HG03520 (cell line): ENCODE results near the gene TXNL1.
"Not testable (repeated sequence)": the region's sequence is repeated elsewhere in the genome, so short reads cannot be mapped to it uniquely, and the experiment has no call there.

ENCODE experiments used
- ATAC-seq: cut with Tn5 transposase; IDR thresholded peaks from one replicate; pipeline ENCODE4 v1.9.1; 2021; ENCODE audit warnings: mild to moderate bottlenecking, moderate library complexity; ENCODE audit not compliant: unreplicated experiment

TXNL1 gene

GRCh38 chr18:56572267-56572666 is 66.1 kb downstream of the TXNL1 start:
- not testable (repeated sequence) for ATAC-seq

DNA sequence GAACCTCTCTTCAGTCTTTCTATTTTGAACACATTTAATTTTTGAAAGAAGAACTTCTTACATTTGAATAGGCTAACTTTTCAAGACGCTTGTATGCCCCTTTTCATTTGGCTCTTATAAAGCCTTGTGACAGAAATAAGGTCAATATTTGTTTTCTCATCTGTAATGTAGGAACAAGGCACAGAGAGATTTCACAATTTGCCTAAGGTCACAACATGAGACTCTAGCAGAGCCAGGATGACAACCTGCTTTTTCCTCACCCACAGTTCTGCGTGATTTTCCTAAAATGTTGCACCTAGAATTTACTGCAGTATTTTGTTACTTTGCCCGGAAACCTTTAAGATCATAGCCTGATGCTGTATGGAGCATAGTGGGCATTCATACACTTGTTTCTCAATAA is 67.4 kb downstream of the TXNL1 start:
- no peak for ATAC-seq

- no peak for ATAC-seq
These were observed 69.0 kb downstream of the TXNL1 start for GRCh38 chr18:56569416-56569815.

DNA sequence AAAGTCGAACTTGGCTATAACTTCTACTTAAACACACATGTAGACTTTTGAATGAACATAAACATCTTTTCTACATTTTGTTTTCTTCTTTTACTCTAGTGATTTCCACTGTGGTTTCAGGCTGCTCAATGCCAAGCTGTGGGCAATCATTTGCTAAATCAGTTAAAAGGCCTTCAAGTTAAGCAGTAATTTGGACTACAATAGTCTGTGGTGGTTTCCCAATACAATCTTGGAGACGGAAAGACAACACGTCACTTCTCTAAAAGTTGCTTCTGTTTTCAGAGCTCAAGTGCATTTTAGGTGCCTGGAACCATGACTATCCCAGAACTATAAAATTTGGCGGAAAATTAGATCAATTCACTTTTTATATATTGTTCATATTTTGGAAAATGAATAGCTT is 69.4 kb downstream of the TXNL1 start:
- no peak for ATAC-seq

DNA sequence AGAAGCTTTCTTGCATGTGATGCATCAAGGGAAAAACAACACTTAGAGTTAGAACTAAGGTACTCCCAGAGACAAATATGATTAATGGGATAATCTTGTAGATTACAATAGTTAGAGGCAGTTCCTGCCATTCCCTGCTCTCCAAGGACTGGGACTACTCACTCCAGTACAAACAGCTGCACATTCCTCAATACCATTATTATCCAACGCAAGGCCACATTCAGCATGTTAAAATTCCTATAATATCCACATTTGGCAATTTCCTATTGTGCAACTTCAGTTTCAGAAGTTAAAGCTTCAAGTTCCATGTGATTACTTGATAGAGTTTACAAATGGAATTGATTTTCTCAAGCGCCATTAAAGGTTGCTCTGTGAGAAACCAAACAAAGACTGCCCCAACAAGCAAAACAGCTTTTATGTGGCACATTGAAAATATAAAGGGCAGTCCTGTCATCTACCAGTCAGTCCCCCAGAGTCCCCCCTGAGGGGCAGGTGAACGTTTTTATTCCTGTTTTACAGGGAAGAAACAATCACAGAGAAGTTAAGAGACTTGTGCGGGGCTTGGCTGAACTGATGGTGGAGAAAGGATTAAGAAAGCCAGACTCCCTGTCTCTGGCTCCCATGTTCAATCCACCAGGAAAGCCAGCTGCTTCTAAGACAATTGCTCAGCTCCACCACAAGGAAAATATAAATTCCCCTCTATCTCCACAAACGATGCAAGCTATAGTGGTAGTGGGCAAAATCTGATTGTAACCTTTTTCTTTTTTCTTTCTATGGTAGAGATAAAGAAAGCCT is 72.6 kb downstream of the TXNL1 start:
- ATAC-seq: no peak

DNA sequence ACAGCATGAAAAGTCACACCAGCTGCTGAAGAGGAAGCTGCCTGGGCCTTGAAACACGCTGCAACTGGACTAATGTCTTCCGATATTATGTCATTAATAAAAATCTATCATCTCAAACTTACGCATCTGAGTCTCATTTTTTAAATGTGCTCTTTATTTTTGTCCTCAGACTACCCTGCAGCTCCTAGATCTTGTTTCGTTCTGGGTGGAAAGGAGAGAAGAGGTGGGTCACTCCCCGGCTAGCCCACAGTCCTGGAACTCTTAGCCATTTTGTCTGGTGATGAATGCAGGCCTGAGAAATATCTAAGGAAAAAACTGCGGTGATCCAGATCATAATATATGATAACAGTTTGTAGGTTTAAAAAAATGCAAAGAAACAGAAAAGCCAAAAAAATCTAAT is 73.3 kb downstream of the TXNL1 start:
- ATAC-seq: no peak

- ATAC-seq: peak; percentile 65
These were observed 74.8 kb downstream of the TXNL1 start for GRCh38 chr18:56563568-56563967.

- ATAC-seq: no peak
These were observed 75.9 kb downstream of the TXNL1 start for GRCh38 chr18:56562479-56562878.

GRCh38 chr18:56560992-56561391 is 77.4 kb downstream of the TXNL1 start:
- no peak for ATAC-seq

DNA sequence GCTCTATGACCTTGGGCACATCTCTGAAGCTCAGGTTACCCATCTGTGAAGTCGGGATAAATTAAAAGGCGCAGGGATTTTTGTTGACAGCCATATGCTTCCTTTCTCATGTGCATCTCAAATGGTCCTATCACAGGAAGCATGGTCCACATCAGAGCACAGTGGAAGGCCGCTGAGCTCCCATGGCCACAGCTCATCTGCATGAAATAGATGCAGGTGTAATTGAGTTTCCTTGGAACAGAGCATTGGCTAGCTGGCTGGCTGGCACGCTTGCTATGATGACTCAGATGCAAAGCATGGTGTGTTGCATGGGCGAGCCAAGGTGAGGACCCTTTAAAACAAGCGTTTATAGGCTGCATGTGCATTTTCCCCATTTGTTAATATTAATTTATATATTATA is 79.3 kb downstream of the TXNL1 start:
- ATAC-seq: no peak

DNA sequence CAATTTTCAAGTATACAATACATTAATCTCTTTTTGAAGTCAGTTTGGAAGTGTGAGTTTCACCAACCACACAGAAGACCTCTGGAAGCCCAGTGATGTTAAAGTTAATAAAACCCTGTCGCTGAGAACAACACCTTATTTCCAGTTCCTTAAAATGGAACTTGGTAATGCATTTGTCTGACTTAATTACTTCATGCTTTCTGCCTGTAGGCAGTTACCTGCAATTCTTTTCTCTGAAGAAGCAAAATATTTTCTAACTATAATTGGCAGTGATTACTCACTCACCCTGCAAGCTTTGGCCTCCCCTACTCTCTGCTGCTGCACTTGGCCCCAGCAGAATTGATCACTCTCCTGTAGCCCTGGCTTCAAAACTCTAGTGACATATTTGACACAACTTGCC is 81.5 kb downstream of the TXNL1 start:
- no peak for ATAC-seq

GRCh38 chr18:56550121-56550520 is 88.3 kb downstream of the TXNL1 start:
- ATAC-seq: no peak
